Measurements from ENCODE around the gene NUP93. TPM values are rescaled to one million over a fixed set of nuclear protein-coding genes. Genes with fewer than 3 reads are reported as not detected.

NUP93 gene
- polyA plus RNA-seq, 2 of the 4 experiments (the other 2 are of a cell fraction): 87.3 to 91.4 TPM

DNA sequence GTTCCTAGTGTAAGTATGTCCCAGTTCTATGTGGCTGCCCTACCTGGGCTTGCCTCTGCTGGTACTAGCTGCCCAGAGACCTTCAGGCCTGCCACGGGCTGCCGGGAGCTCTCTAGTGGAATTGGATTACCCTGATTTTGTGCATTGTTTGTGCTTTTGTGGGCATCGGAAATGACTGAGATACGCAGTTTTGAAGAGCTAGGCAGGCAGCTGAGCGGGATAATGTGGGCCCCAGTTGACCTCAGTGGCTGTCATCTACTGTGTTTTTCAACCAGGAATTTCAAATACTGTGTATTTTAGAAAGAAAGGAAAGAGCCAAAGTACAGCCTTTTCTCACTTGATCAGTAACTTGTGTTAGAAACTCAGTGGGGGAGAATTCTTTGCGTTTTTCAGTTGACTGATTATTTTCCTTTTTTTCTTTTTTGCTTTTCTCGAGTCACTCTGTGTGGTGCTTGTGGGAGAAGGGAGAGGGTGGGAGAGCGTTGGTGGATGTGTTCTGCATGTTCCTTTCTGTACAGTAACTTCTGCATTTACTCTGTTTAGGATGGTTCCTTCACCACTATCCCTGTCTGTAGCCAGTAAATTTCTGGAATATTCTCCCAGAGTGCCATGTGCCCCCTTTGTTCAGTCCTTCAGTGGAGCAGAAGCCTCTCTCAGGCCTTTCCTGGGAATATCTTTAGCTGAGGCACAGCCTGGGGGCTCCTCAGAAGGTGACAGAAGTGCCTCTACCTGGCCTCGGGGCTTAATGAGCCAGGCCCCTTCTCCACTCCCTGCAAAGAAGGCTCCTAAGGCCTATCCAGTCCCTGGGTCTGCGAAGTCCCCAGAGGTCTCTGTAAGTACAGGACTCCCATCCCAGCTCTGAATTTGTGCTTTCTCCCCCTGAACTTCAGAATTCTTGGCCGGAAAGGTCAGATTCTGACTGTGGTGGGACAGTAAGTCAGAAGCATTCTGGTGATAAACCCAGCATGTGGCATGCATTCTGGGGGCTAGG is 120.1 kb downstream of the NUP93 start:
- DNase-seq (ENCODE audit: low read depth in 1 of 2, low spot score in 1 of 2): no peak
- no peak for FAIRE-seq
- CTCF ChIA-PET: interaction anchor here (0.5 to 12.8 kb wide), 11 partner anchors 9 to 1393 kb away, joined by 3 to 151 read pairs (median 6); partner anchors contain the start of gene SLC12A3
- peak overlapping the region; percentile 27; the same call in 2 of the 3 replicates for H3K4me2 ChIP-seq
- H3K4me1 ChIP-seq: peaks cover 46% of the 10 kb centered on the region
- H3K9me3 ChIP-seq: no peaks in the 10 kb centered on the region
- H3K27ac ChIP-seq: peak overlapping the region; percentile 49 to 76; a peak in 5 of 6 replicates
- peak in 1 of 2 experiments; percentile 8; a peak in 1 of 6 replicates for ATAC-seq
- TF ChIP-seq NFE2L2 (conservative IDR thresholded peaks at IDR 0.05; ENCODE audit: low read length): no peak
- TF ChIP-seq, protein P1, sequence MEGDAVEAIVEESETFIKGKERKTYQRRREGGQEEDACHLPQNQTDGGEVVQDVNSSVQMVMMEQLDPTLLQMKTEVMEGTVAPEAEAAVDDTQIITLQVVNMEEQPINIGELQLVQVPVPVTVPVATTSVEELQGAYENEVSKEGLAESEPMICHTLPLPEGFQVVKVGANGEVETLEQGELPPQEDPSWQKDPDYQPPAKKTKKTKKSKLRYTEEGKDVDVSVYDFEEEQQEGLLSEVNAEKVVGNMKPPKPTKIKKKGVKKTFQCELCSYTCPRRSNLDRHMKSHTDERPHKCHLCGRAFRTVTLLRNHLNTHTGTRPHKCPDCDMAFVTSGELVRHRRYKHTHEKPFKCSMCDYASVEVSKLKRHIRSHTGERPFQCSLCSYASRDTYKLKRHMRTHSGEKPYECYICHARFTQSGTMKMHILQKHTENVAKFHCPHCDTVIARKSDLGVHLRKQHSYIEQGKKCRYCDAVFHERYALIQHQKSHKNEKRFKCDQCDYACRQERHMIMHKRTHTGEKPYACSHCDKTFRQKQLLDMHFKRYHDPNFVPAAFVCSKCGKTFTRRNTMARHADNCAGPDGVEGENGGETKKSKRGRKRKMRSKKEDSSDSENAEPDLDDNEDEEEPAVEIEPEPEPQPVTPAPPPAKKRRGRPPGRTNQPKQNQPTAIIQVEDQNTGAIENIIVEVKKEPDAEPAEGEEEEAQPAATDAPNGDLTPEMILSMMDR (IDR thresholded peaks at IDR 0.05): no peak
- TF ChIP-seq NR3C1 (IDR thresholded peaks at IDR 0.05): no peak
- H3K4me3 ChIP-seq: no peak overlapping the region
- POLR2A ChIA-PET: no interaction called here
- WGBS (ENCODE audit: missing lambda C conversion rate): 85% methylated on average over 10 of the region's 11 CpGs

DNA sequence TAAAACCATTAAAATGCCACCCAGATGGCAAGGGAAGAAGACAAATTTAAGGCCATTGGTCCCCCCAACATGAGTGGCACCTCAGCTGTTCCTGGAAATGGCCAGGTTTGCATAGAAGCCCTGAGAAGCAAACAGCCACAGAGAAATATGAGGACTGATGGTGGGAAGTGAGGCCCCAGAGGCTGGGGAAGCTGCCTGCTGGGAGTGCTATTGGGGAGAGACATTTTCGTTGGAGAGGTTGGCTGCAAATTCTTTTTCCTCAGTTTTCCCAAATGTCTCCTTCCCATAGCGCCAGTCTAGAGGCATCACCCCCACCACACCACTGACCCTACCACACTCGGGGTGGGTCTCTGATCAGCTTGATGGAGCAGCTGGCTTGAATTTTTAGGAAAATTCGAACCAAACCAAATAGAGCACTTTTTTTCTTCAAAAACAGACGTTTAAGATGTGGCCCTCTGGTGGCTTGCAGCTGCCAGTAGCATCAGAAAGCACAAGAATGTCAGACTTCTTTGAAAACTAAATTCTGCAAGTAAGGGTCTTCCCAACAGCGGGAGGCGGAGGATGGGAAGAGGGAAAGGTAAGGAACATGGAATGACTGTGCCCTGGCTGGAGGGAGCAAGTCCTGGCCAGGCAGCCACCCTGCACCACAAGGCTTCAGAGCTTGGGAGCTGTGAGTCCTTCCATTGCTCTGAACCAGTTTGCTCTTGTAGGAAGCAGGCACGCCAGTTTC is 121.9 kb downstream of the NUP93 start:
- Histone ChIP-seq H3K4me1 (peaks cover 50% of the 10 kb centered on the region), H3K27ac (peak overlapping the region; percentile 1 to 68; a peak in 3 of 6 replicates), H3K4me3 (no peak overlapping the region), H3K9me3 (no peaks in the 10 kb centered on the region), H3K4me2 (no peak overlapping the region)
- ATAC-seq: peak in 1 of 2 experiments; percentile 24; a peak in 3 of 6 replicates
- WGBS (ENCODE audit: missing lambda C conversion rate): 65% methylated on average over 8 of the region's 8 CpGs
- CTCF ChIA-PET: interaction anchor here (0.8 to 12.8 kb wide), 17 partner anchors 8 to 66 kb away, joined by 3 to 151 read pairs (median 5); partner anchors contain the start of gene SLC12A3
- FAIRE-seq: no peak
- DNase-seq (ENCODE audit: low read depth in 1 of 2, low spot score in 1 of 2): peak in 1 of 2 experiments; percentile 44
- POLR2A ChIA-PET: no interaction called here
- no peak for TF ChIP-seq NR3C1 (IDR thresholded peaks at IDR 0.05)
- no peak for TF ChIP-seq E2F6 (IDR thresholded peaks at IDR 0.05; ENCODE audit: borderline replicate concordance, low read depth)
- TF ChIP-seq GATA3 (IDR thresholded peaks at IDR 0.05; ENCODE audit: borderline replicate concordance): no peak
- no peak for TF ChIP-seq RFX5 (IDR thresholded peaks at IDR 0.05)
- TF ChIP-seq, protein P2, sequence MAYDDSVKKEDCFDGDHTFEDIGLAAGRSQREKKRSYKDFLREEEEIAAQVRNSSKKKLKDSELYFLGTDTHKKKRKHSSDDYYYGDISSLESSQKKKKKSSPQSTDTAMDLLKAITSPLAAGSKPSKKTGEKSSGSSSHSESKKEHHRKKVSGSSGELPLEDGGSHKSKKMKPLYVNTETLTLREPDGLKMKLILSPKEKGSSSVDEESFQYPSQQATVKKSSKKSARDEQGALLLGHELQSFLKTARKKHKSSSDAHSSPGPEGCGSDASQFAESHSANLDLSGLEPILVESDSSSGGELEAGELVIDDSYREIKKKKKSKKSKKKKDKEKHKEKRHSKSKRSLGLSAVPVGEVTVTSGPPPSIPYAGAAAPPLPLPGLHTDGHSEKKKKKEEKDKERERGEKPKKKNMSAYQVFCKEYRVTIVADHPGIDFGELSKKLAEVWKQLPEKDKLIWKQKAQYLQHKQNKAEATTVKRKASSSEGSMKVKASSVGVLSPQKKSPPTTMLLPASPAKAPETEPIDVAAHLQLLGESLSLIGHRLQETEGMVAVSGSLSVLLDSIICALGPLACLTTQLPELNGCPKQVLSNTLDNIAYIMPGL (CRISPR knock-in tag; IDR thresholded peaks at IDR 0.05; ENCODE audit: borderline replicate concordance): no peak
- no peak for TF ChIP-seq MAZ (IDR thresholded peaks at IDR 0.05; ENCODE audit: borderline replicate concordance, low read depth, low read length)
- no peak for TF ChIP-seq HDAC2 (IDR thresholded peaks at IDR 0.05)
- no peak for TF ChIP-seq PHF8 (IDR thresholded peaks at IDR 0.05; ENCODE audit: borderline replicate concordance, low read depth)
- TF ChIP-seq BCL3 (IDR thresholded peaks at IDR 0.05): no peak
- no peak for TF ChIP-seq MYC (IDR thresholded peaks at IDR 0.05; ENCODE audit: borderline replicate concordance, low read length)
- TF ChIP-seq, protein P1 (IDR thresholded peaks at IDR 0.05): peak; percentile 41
- no peak for TF ChIP-seq ZC3H11A (IDR thresholded peaks at IDR 0.05)
- no peak for TF ChIP-seq ATOH8 (CRISPR knock-in tag; IDR thresholded peaks at IDR 0.05; ENCODE audit: low read depth)
- TF ChIP-seq MAFK (IDR thresholded peaks at IDR 0.05; ENCODE audit: partially characterized antibody): no peak
- TF ChIP-seq HOXA7 (CRISPR knock-in tag; IDR thresholded peaks at IDR 0.05): no peak
- TF ChIP-seq JUNB (IDR thresholded peaks at IDR 0.05): no peak
- TF ChIP-seq CEBPB (IDR thresholded peaks at IDR 0.05): no peak
- no peak for TF ChIP-seq FOSB (CRISPR knock-in tag; IDR thresholded peaks at IDR 0.05)
- peak; percentile 63 for TF ChIP-seq SMC3 (IDR thresholded peaks at IDR 0.05)
- TF ChIP-seq RAD21 (conservative IDR thresholded peaks at IDR 0.05 in 1 of 2, IDR thresholded peaks at IDR 0.05 in 1 of 2): peak; percentile 39 to 50; a peak in 3 of 5 replicates
- TF ChIP-seq KDM1A (IDR thresholded peaks at IDR 0.05; ENCODE audit: low read depth): no peak
- TF ChIP-seq SREBF2 (IDR thresholded peaks at IDR 0.05): no peak
